Uterus (tissue), 2 donors: ENCODE measurements around the gene RBM26.

Source experiments
- POLR2A ChIP-seq, 2 donors: fragments of 450-650 bp; IDR thresholded peaks; one replicate each; pipeline ENCODE4 v1.6.1; 2016; ENCODE audit warnings: antibody characterized with exemption in 2 of 2, mild to moderate bottlenecking in 1 of 2, moderate library complexity in 1 of 2
- TF ChIP-seq, protein P1 (sequence below), 4 experiments: fragments of 200-600 bp in 2 of 4; fragments of 450-650 bp in 2 of 4; sonication (generic) in 2 of 4; IDR thresholded peaks; one replicate each; pipeline ENCODE4 v1.5.1; 2016 to 2019; ENCODE audit warnings: antibody characterized with exemption in 4 of 4, mild to moderate bottlenecking in 2 of 4, moderate library complexity in 1 of 4

DNA sequence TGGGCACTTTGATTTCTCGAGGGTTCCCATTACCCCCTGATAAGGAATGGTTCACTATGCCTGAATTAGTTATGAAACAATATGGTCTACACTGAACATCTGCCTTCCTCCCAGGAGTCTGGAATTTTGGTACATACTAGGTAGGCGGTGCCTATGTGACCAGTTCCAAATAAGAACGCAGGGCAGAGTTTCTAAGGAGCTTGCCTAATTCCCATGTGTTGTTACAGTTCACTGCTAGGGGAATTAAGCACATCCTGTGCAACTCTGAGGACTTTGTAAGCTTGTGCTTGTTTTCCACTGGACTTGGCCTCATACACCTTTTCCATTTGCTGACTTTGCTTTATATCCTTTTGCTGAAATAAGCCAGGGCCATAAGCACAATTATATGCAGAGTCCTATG, 29.2 kb downstream of the RBM26 start:
- TF ChIP-seq, protein P1, sequence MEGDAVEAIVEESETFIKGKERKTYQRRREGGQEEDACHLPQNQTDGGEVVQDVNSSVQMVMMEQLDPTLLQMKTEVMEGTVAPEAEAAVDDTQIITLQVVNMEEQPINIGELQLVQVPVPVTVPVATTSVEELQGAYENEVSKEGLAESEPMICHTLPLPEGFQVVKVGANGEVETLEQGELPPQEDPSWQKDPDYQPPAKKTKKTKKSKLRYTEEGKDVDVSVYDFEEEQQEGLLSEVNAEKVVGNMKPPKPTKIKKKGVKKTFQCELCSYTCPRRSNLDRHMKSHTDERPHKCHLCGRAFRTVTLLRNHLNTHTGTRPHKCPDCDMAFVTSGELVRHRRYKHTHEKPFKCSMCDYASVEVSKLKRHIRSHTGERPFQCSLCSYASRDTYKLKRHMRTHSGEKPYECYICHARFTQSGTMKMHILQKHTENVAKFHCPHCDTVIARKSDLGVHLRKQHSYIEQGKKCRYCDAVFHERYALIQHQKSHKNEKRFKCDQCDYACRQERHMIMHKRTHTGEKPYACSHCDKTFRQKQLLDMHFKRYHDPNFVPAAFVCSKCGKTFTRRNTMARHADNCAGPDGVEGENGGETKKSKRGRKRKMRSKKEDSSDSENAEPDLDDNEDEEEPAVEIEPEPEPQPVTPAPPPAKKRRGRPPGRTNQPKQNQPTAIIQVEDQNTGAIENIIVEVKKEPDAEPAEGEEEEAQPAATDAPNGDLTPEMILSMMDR (IDR thresholded peaks at IDR 0.05), result no peak
- TF ChIP-seq POLR2A (IDR thresholded peaks at IDR 0.05), result no peak
